HG03103 (cell line): Measurements from ENCODE around the gene KIAA2012.

Source experiments
- ATAC-seq: cut with Tn5 transposase; IDR thresholded peaks from one replicate; pipeline ENCODE4 v1.9.1; 2021; ENCODE audit warnings: low read depth; ENCODE audit not compliant: unreplicated experiment

Gene KIAA2012

DNA sequence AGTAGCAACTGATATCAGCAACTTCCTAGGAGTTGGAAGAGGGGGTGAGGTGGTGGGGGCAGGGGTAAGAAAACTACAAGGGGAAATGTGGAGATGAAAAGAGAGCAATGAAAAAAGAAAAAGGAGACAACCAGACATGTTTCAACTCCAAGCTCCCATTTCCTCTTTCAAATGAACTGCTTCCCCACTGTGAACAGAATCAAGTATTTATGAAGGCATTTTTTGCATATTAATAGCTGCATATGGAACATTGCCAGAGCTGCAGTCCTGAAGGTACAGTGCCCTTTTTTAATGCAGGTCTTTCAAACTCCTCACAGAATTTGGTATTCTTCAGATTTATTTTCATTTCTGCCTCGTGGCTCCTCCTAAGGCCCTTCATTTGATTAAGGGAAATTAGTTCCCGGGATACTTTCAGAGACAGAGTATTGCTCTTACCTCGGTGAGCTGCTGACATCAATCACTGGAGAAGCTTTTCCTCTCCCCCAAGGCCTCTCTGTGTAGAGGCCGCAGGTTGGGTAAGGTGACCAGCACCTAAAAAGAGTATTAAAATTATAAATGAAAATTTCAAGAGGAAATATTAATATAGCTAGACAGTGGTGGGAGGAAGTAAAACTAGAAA, 68.4 kb downstream of the KIAA2012 start:
- no peak for ATAC-seq

DNA sequence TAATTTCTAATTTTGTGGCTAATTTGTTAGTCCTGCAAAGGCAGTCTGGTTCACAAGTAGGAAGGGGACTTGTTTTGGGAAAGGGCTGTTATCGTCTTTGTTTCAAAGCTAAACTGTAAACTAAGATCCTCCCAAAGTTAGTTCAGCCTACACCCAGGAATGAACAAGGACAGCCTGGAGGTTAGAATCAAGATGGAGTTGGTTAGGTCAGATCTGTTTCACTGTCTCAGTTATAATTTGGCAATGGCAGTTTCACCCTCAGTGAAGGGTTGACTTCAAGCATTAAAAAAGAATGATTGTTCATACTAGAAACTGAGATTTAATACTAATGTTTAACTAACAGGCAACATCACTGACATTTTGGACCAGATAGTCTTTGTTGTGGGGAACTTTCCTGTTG, 69.5 kb downstream of the KIAA2012 start:
- ATAC-seq, result no peak

GRCh38 chr2:202147775-202148174, 74.7 kb downstream of the KIAA2012 start:
- ATAC-seq, result no peak

- ATAC-seq, result no peak
These were observed 75.6 kb downstream of the KIAA2012 start for GRCh38 chr2:202148515-202149154.

DNA sequence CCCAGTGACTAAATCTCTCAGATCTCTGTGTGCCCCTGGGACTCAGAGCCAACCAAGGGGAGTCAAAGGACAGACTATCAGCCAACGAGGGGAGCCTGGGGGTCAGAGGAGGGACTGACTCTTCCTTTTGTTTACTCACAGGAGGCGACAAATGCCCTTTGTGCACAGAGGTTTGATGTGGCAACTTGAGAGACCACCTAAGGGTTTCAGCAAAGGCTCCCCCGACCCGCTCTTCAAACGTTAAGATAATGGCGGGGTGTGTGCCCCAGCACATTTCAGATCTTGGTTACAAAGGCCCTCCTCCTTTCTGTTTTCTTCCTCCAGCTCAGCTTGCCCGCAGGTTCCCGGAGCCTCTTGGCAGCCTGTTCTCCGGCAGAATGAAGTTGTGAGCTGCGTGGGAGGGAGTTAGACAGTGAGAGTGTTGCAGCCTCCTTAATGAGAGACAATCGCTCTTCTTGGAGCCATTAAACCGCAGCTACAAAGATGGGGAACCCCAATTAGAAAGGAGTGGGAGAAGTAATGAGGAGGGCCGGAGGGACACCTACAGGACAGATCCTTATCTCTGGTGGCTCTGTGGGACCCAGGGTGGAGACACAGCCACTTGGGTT, 76.2 kb downstream of the KIAA2012 start:
- no peak for ATAC-seq

DNA sequence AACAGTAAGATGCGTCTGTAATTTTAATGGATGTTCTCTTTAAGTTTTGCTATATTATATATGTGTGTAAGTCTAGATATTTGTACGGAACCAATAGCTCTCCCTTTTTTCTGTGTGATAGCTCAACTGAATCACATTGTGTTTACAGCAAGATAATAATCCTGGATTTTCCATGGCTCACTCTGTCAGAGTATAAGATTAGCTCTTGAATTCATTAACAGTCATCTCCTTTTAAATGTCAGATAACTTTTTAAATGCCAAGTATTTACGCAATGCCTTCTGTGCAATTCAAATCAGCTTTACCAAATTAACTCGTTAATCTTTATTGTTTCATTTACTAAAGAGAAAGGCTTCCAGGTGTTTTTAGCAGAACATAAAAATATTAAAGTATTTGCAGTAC, 76.9 kb downstream of the KIAA2012 start:
- no peak for ATAC-seq

- no peak for ATAC-seq
These were observed 79.2 kb downstream of the KIAA2012 start for GRCh38 chr2:202152104-202152715.

DNA sequence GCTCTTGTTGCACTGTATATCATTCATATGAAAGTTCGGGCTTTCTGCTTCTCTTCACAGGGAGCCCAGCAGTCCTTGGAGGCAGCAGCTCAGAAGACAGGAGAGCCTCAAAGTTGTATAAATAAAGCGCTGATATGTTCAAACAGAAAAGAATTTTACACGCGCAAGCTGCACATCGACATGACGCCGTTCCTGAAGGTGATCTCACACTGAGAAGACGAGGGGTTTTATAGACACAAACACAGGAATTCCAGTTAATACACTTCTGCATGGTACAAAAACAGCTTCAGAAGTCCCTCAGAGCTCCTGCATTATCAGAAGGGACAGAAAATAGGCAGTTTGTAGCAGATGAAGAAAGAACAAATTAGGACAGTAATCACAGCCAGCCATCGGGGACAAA, 81.6 kb downstream of the KIAA2012 start:
- ATAC-seq, result no peak

DNA sequence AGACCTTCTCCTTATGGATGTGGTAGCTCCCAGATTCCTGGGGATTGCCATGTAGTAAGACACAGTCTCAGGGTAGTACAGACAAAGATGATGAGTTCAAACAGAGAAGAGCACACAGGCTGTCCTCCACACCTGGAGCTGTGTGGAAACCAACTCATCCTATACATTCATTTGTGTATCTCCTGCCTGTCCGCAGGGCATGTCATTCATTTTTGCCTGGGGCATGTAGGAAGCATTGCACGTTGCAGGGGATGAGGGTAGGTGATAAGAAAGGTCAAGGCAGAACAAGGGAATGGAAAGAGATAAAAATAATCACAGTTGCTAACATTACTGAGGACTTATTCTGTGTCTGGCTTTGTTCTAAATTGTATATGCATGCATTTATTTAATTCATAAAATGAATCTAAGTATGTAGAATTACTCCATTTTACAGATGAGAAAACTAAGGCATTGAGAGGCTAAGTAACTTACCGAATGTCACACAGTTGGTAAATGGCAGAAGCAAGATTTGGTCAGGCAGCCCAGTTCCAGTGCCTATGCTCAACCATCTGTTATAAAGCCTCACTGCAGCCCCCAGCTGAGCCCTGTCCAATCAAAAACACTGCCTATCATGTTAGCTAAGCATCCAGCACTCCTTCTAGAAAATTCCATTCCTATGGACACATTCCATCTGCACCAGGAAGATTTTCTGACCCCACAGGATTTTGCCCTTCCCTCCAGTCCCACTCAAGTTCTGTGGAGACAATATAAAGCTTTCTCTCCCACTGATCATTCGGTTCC, 84.3 kb downstream of the KIAA2012 start:
- ATAC-seq, result no peak

- no peak for ATAC-seq
These were observed 85.7 kb downstream of the KIAA2012 start for GRCh38 chr2:202158796-202159195.

DNA sequence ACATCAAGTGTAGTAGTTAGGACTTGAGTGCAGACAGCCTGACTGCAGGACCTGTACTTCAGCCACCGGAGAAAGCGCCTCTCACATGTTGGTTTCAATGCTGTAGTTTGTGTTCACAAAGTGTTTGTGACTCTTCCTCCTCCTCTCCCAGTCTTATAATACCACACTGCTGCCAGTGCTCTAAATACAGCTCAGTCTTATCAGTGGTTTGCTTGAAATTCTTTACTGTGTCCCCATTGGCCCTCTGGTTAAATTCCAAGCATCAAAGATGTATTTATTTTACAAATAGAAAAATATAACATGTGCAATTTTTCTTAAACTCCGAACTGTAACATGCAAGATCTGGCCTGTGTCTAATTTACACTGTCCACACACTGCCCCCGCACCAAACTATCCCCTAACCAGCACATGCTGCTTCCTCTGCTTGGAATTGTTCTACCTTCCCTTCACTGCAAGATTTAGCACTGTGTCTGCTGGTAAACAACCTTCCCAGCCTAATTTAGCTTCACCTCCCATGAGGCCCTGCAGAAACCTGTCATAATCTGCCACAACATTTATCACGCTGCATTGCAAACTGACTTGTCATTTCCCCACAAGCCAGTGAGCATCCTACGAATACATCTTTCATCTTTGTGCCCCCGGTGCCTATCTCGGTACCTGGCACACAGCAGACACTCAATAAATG, 88.2 kb downstream of the KIAA2012 start:
- no peak for ATAC-seq

- ATAC-seq, result no peak
These were observed 91.4 kb downstream of the KIAA2012 start for GRCh38 chr2:202164411-202164810.

DNA sequence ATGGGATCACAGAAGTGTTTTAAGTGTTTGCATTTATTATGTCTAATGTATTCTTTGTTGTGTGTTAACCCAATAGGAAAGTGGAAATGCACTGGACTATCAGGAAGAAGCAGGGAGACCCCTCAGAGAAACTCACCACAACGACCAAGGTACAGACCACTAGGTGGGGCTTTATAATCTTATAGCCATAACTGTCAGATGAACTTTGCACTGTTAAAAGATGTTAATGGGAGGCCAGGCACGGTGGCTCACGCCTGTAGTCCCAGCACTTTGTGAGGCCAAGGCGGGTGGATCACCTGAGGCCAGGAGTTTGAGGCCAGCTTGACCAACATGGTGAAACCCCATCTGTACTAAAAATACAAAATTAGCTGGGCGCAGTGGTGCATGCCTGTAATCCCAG, 92.2 kb downstream of the KIAA2012 start:
- no peak for ATAC-seq

DNA sequence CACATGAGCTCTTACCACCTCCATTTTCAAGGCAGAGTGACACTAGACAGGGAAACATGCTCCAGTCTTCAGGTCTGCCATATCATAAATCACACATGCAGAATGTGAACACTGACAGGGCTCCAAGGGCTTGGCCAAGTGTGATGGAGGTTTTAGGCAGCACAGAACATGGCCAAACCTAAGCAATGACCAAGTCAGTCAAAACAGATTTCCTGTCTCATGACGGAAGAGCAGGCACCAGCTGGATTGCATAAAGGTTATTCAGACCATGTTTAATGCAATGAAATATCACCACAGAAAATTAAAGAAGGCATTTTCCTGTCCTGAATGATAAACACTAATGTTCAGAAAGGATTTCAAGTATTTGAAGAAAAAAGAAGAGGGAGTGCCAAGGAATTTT, 92.9 kb downstream of the KIAA2012 start:
- ATAC-seq, result no peak

DNA sequence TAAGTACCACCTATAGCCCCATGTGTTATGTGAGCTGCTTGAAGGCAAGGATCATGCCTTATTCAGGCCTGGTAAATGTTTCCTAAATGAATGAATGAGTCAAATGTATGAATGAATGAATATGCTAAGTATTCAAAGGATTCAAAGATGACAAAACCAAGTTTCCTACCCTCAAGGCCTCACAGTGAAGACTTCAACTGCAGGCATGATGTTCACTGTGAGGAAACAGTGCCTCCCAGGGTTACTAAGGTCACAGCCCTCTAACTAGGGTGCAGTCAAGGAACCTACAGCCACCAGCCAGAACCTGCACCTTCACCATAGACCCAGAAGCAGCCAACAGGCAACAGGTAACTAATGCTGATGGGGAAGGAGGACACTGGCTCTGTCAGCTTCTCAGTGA, 96.1 kb downstream of the KIAA2012 start:
- ATAC-seq, result no peak

GRCh38 chr2:202169832-202170424, 96.9 kb downstream of the KIAA2012 start:
- no peak for ATAC-seq

DNA sequence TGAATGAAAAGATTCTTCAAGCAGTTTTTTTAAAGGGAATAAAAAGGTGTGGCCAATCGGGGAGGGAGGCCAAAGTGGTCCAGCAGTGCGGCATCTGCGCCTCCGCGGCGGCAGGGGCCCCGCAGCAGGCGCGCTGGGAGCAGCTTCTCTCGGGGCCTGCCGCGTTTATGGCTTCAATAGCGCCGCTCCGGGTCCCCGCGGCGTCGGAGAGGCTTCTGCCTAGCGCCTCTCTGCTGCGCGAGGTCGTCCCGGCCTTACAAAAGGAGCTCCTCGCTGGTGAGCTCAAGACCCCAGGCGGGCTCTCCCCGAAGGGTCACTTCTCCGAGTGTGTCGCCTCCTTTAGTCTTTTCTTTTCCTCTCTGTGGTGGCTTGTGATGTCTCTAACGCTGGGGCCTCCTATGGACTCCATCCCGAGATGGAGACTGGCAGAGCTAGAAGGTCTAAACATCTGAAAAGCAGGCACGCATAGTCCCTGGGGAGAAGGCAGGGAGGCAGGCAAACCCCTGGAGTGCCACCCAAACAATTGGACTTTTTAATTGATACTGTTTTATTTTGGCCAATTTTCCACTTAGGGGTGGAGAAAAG, 98.3 kb downstream of the KIAA2012 start:
- ATAC-seq, result no peak

- ATAC-seq, result no peak
These were observed 99.6 kb downstream of the KIAA2012 start for GRCh38 chr2:202172439-202173211.
